ENCODE results near the gene HMHB1.

HMHB1 gene

DNA sequence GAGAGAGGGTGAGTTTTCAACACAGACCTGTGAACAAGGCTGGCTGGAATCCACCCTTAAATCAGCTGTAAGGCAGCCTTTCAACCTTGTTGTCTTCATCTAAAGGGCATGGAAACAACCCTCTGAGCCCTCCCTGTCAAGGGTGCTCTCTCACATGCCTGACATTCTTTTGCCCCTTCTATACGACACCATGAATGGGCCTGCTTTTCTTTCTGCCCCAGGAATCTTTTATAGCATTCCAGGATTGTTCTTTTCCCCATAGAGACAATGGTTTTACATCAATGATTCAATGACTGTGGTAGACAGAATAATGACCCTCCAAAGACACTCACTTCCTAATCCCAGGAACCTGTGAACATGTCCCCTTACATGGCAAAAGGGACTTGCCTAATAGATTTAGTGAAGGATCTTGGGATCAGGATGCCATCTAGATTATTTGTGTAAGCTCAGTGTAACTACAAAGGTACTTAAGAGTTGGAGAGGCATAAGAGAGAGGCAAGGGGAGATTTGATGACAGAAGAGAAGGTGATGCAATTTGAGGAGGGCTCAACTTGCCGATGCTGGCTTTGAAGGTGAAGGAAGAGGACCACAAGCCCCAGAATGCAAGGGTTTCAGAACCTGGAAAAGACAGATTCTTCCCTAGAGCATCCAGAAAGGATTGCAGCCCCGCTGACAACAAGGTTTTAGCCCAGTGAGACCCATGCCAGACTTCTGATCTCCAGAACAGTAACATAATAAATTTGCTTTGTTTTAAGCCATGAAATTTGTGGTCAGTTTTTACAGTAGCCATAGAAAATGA, 29.2 kb upstream of the HMHB1 start:
- TF ChIP-seq, protein P1, sequence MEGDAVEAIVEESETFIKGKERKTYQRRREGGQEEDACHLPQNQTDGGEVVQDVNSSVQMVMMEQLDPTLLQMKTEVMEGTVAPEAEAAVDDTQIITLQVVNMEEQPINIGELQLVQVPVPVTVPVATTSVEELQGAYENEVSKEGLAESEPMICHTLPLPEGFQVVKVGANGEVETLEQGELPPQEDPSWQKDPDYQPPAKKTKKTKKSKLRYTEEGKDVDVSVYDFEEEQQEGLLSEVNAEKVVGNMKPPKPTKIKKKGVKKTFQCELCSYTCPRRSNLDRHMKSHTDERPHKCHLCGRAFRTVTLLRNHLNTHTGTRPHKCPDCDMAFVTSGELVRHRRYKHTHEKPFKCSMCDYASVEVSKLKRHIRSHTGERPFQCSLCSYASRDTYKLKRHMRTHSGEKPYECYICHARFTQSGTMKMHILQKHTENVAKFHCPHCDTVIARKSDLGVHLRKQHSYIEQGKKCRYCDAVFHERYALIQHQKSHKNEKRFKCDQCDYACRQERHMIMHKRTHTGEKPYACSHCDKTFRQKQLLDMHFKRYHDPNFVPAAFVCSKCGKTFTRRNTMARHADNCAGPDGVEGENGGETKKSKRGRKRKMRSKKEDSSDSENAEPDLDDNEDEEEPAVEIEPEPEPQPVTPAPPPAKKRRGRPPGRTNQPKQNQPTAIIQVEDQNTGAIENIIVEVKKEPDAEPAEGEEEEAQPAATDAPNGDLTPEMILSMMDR (IDR thresholded peaks at IDR 0.05; ENCODE audit: control extremely low read depth, extremely low read depth, low read depth, missing control alignments): no peak
- POLR2A ChIA-PET: no interaction called here
- no peak for DNase-seq (ENCODE audit: extremely low spot score)
- CTCF ChIA-PET: no interaction called here

DNA sequence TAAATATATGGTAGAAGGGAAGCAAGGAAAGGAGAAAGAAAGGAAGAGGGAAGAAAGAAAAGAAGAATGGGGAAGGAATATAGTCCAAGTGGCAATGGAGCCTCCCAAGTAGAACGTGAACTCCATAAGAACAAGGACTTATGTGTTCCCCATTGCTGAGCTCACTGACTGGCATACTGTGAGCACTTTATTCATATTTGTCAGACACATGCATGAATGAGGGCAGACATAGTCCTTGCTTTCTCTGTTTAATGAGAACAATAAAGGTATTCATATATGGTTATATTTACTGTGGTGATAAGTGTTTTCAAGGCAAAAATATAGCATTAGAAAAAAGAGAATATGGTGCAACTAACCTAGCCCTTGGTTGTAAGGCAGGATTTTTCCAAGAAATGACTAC, 23.6 kb upstream of the HMHB1 start:
- ChIA-PET POLR2A (no interaction called here), CTCF (no interaction called here)
- TF ChIP-seq, protein P1 (IDR thresholded peaks at IDR 0.05; ENCODE audit: control extremely low read depth, extremely low read depth, low read depth, missing control alignments): no peak
- no peak for DNase-seq (ENCODE audit: extremely low spot score)

DNA sequence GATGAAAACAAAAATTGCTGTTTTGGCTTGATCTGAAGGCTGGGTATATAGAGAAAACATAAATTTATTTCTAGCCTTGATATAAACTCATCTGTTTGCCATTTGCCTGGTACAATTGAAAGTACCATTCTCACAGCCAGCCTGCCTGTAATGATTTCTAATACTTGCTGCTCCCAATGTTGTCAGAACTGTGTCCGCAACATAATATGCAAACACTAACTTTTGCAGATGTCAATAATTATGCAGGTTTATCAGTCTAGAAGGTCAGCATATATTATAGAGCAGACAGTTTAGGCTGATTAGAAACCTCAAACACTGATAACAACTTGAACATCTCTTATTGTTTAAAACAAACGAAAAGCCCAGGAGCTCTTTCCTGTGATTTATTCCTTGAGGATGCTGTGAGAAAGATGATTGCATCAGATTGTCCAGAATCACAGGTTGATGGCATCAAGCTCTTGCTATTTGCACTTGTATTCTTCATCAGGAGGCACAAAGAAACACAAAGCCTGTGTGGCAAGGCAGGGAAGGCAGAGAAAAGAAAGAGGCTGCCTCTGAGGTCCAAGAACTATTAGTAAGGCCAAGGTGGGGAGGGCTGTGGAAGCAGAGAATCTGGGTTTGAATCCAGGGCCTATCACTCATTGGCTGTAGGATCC, 21.4 kb upstream of the HMHB1 start:
- no peak for DNase-seq (ENCODE audit: extremely low spot score)
- ChIA-PET CTCF (interaction anchor here (1.5 to 1.6 kb wide), 2 partner anchors 11 to 21 kb away, joined by 3 read pairs; no protein-coding TSS in a partner anchor), POLR2A (no interaction called here)
- TF ChIP-seq, protein P1 (IDR thresholded peaks at IDR 0.05; ENCODE audit: control extremely low read depth, extremely low read depth, low read depth, missing control alignments): no peak

DNA sequence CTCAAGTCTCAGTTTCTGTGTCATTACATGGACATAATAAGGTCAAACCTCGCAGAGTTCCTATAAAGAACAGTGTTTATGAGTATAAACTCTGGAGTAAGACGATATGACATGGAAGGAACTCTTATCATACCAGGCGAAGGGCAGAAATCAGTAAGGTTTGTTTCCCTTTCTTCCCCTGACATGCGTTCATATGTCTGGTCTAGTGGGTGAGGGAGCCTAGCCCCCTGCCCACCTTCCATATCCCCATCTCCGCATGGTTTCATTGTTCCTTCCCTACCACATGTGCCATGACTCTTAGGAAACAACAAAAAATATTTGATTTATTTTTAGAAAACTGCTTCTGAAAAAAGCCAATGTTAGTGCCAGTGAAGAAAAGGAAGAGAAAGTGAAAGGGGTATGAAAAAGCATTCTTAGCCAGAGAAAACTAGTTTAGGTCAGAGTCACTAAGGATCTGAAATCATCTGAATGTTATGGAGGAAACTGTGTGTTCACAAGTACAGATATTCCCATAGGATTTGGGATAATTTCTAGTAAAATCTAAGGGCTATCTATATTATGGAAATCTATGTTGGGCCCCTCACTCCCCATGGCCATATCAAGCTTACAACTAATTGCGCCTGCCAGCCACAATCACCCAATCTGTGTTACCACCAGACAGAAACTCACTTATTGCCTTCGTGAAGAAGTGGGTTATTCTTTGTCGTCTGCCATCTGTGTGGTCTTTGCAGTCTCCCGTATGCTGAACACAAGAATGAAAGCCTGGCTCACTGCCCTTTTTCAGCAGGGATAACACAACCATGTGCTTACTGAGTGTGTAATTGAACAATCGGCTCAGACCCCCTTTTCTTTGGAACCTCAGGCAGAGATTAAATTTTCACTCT, 19.9 kb upstream of the HMHB1 start:
- TF ChIP-seq, protein P1 (IDR thresholded peaks at IDR 0.05; ENCODE audit: control extremely low read depth, extremely low read depth, low read depth, missing control alignments): no peak
- POLR2A ChIA-PET: no interaction called here
- DNase-seq (ENCODE audit: extremely low spot score): no peak
- CTCF ChIA-PET: interaction anchor here (1.3 kb wide), 1 partner anchor 12 kb away, joined by 3 read pairs; no protein-coding TSS in a partner anchor

DNA sequence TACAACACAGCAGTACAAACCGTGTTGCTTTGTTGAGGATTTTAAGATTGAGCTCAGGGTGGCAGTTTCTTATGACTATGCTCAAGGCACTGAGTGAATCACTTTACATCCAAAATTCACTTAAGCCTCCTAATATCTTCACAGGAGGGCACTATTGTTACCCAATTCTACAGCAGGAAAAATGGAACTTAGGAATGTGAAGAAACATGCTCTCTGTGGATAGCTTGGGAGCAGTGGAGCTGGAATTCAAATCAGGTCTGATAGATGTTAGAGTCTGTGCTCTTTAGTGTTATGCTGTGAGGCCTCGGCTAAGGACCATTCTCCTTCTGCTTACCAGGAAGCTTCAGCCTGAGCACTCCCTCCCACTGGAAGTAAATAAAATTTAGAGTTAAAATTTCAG, 18.7 kb upstream of the HMHB1 start:
- ChIA-PET POLR2A (no interaction called here), CTCF (interaction anchor here (1.3 kb wide), 2 partner anchors 11 to 13 kb away, joined by 3 read pairs; no protein-coding TSS in a partner anchor)
- TF ChIP-seq, protein P1 (IDR thresholded peaks at IDR 0.05; ENCODE audit: control extremely low read depth, extremely low read depth, low read depth, missing control alignments): no peak

DNA sequence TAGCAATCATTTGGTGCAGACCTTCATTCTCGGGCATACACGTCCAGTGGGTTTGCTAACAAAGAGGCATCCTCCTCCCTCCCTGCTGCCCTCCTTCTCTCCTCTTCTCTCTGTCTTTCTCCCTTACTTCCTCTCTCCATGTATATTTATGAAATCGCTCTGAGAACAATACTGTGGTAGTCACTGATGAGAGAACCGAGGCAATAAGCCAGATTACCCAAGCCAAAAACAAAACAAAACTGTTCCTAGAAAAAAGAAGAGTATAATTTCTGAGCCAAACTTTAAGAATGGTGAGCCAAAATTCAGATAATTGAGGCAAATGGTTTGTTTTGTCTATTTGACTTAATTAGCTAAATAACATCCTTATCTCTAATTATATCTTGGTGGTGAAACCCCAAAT, 15.8 kb upstream of the HMHB1 start:
- ChIA-PET CTCF (no interaction called here), POLR2A (no interaction called here)
- TF ChIP-seq, protein P1 (IDR thresholded peaks at IDR 0.05; ENCODE audit: control extremely low read depth, extremely low read depth, low read depth, missing control alignments): no peak
- no peak for DNase-seq (ENCODE audit: extremely low spot score)

More for the DNA sequence above, 18.7 kb upstream of the HMHB1 start:
- no peak for DNase-seq (ENCODE audit: extremely low spot score)
